ENCODE results near the gene MOXD1. TPM values are rescaled to one million over a fixed set of nuclear protein-coding genes. Genes with fewer than 3 reads are reported as not detected.

Gene MOXD1
- total and polyA plus RNA-seq, 2 of the 8 experiments (the other 6 are each of a cell fraction or from before 2014, with no cell fraction given): 1.6 to 3.5 TPM

DNA sequence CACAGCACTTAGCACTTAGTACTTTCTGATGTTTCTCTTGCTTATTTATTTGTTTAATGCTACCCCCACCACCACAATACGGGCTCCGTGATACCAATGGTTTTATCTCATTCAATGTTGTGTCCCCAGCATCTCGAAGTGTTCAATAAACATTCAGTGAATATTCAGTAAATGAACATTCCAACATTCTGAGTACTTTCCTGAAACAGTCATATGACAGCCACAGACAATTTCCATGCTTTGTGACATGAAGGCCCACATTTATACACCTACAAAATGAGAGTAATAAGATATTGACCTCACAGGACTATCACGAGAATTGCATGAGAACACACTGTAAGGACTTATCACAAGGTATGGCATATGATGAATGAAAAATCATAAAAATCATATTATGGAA is 10.8 kb downstream of the MOXD1 start (continued):
- TF ChIP-seq BACH1 (IDR thresholded peaks at IDR 0.05; ENCODE audit: low read length) (no peak), CEBPB (IDR thresholded peaks at IDR 0.05; ENCODE audit: low read depth, low read length) (no peak), SUZ12 (IDR thresholded peaks at IDR 0.05; ENCODE audit: low read length) (no peak), RAD21 (IDR thresholded peaks at IDR 0.05 in 1 of 2, conservative IDR thresholded peaks at IDR 0.05 in 1 of 2; ENCODE audit: low read depth in 2 of 2, low read length in 2 of 2) (no peak), POU5F1 (IDR thresholded peaks at IDR 0.05; ENCODE audit: low read depth, low read length) (no peak), BRCA1 (IDR thresholded peaks at IDR 0.05; ENCODE audit: low read depth, low read length) (no peak), EZH2 (IDR thresholded peaks at IDR 0.05; ENCODE audit: low read depth, low read length, severe bottlenecking) (no peak), KDM5A (IDR thresholded peaks at IDR 0.05; ENCODE audit: low read length) (no peak)
